ENCODE measurements around the gene MRPL58. TPM values are rescaled to one million over a fixed set of nuclear protein-coding genes. Genes with fewer than 3 reads are reported as not detected.

MRPL58 gene
- polyA plus RNA-seq, 1 donor (not counting 4 experiments of a cell fraction or from before 2014, with no cell fraction given), result 61.1 TPM

- FAIRE-seq (no peak), DNase-seq (ENCODE audit: low read depth, low spot score) (no peak)
- Histone ChIP-seq H2AFZ (ENCODE audit: control insufficient read depth, low read length) (no peak overlapping the region), H3K27ac (ENCODE audit: control insufficient read depth, insufficient read depth, low read length) (no peak overlapping the region), H3K9me1 (ENCODE audit: control insufficient read depth, extremely low read depth, insufficient read depth, low read length) (no peaks in the 10 kb centered on the region), H3K9ac (ENCODE audit: control insufficient read depth, extremely low read depth, insufficient read depth, low read length) (no peak overlapping the region), H4K20me1 (ENCODE audit: control insufficient read depth, extremely low read depth, insufficient read depth, low read length) (no peaks in the 10 kb centered on the region), H3K4me1 (ENCODE audit: control insufficient read depth, extremely low read depth, insufficient read depth, low read length) (peaks cover 2% of the 10 kb centered on the region), H3K36me3 (ENCODE audit: control insufficient read depth in 2 of 2, extremely low read depth in 1 of 2, insufficient read depth in 2 of 2, low read length in 2 of 2) (no peaks in the 10 kb centered on the region), H3K9me3 (ENCODE audit: control insufficient read depth, low read depth, low read length) (no peaks in the 10 kb centered on the region), H3K4me3 (ENCODE audit: control insufficient read depth in 2 of 3, extremely low read depth in 1 of 3, insufficient read depth in 2 of 3, low read depth in 1 of 3, low read length in 3 of 3) (no peak overlapping the region), H3K27me3 (ENCODE audit: control insufficient read depth, extremely low read depth, insufficient read depth, low read length) (peaks cover 32% of the 10 kb centered on the region), H3K79me2 (ENCODE audit: control insufficient read depth, insufficient read depth, low read length) (no peaks in the 10 kb centered on the region), H3K4me2 (ENCODE audit: control insufficient read depth, extremely low read depth, insufficient read depth, low read depth, low read length) (no peak overlapping the region)
- dilution Hi-C loops (cut with MboI; ENCODE audit: extremely low pct_ligation_motif_present, low sequenced_read_pairs), result no loop called here
- no peak for TF ChIP-seq EZH2 (IDR thresholded peaks at IDR 0.05; ENCODE audit: low read length)
- TF ChIP-seq, protein P1, sequence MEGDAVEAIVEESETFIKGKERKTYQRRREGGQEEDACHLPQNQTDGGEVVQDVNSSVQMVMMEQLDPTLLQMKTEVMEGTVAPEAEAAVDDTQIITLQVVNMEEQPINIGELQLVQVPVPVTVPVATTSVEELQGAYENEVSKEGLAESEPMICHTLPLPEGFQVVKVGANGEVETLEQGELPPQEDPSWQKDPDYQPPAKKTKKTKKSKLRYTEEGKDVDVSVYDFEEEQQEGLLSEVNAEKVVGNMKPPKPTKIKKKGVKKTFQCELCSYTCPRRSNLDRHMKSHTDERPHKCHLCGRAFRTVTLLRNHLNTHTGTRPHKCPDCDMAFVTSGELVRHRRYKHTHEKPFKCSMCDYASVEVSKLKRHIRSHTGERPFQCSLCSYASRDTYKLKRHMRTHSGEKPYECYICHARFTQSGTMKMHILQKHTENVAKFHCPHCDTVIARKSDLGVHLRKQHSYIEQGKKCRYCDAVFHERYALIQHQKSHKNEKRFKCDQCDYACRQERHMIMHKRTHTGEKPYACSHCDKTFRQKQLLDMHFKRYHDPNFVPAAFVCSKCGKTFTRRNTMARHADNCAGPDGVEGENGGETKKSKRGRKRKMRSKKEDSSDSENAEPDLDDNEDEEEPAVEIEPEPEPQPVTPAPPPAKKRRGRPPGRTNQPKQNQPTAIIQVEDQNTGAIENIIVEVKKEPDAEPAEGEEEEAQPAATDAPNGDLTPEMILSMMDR (optimal IDR thresholded peaks at IDR 0.05 in 1 of 3, IDR thresholded peaks at IDR 0.05 in 1 of 3, conservative IDR thresholded peaks at IDR 0.05 in 1 of 3; ENCODE audit: extremely low read depth in 1 of 3, insufficient read depth in 2 of 3, low read length in 3 of 3), result no peak
Measured at GRCh38 chr17:74975943-74976342, 36.5 kb upstream of the MRPL58 start.

DNA sequence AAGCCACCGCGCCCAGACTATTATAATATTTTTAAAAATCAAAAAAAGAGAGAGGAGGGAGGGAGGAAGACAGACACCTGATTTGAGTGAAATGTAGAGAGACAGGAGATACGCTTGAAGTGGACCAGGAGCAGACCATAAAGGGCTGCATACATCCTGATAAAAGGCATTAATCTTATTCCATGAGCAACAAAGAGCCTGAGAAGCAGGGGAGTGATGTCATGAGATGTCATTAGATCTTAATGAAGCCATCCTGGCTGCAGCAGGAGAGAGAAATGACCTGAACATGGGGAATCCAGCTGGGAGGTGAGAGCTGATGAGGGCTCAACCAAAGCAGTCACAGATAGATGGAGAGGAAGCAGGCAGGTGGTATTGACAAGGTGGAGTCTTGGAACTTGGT is 34.7 kb upstream of the MRPL58 start:
- Histone ChIP-seq H3K79me2 (ENCODE audit: control insufficient read depth, insufficient read depth, low read length) (no peaks in the 10 kb centered on the region), H3K4me1 (ENCODE audit: control insufficient read depth, extremely low read depth, insufficient read depth, low read length) (peaks cover 18% of the 10 kb centered on the region), H3K36me3 (ENCODE audit: control insufficient read depth in 2 of 2, extremely low read depth in 1 of 2, insufficient read depth in 2 of 2, low read length in 2 of 2) (no peaks in the 10 kb centered on the region), H3K27ac (ENCODE audit: control insufficient read depth, insufficient read depth, low read length) (no peak overlapping the region), H3K4me3 (ENCODE audit: control insufficient read depth in 2 of 3, extremely low read depth in 1 of 3, insufficient read depth in 2 of 3, low read depth in 1 of 3, low read length in 3 of 3) (no peak overlapping the region), H2AFZ (ENCODE audit: control insufficient read depth, low read length) (no peak overlapping the region), H3K9me3 (ENCODE audit: control insufficient read depth, low read depth, low read length) (no peaks in the 10 kb centered on the region), H4K20me1 (ENCODE audit: control insufficient read depth, extremely low read depth, insufficient read depth, low read length) (no peaks in the 10 kb centered on the region), H3K9me1 (ENCODE audit: control insufficient read depth, extremely low read depth, insufficient read depth, low read length) (no peaks in the 10 kb centered on the region), H3K9ac (ENCODE audit: control insufficient read depth, extremely low read depth, insufficient read depth, low read length) (no peak overlapping the region), H3K27me3 (ENCODE audit: control insufficient read depth, extremely low read depth, insufficient read depth, low read length) (peaks cover 15% of the 10 kb centered on the region), H3K4me2 (ENCODE audit: control insufficient read depth, extremely low read depth, insufficient read depth, low read depth, low read length) (no peak overlapping the region)
- FAIRE-seq (no peak), DNase-seq (ENCODE audit: low read depth, low spot score) (no peak)
- dilution Hi-C loops (cut with MboI; ENCODE audit: extremely low pct_ligation_motif_present, low sequenced_read_pairs), result no loop called here
- TF ChIP-seq, protein P1 (optimal IDR thresholded peaks at IDR 0.05 in 1 of 3, IDR thresholded peaks at IDR 0.05 in 1 of 3, conservative IDR thresholded peaks at IDR 0.05 in 1 of 3; ENCODE audit: extremely low read depth in 1 of 3, insufficient read depth in 2 of 3, low read length in 3 of 3), result no peak

All from keratinocyte (primary cell).